C4-2B (cell line): ENCODE data around the gene ICE1.

Experiments
- CTCF ChIP-seq: fragments of 450-650 bp; conservative IDR thresholded peaks from 2 replicates; pipeline ENCODE4 v1.5.1; 2017; ENCODE audit warnings: mild to moderate bottlenecking
- ZFX ChIP-seq: fragments of 450-650 bp; IDR thresholded peaks from 2 replicates; pipeline ENCODE4 v1.6.1; 2017

GRCh38 chr5:5416733-5417132 lies 5.7 kb upstream of the ICE1 start:
- TF ChIP-seq ZFX, result no peak
- TF ChIP-seq CTCF, result no peak
